Measurements from ENCODE around the gene FHDC1.

DNA sequence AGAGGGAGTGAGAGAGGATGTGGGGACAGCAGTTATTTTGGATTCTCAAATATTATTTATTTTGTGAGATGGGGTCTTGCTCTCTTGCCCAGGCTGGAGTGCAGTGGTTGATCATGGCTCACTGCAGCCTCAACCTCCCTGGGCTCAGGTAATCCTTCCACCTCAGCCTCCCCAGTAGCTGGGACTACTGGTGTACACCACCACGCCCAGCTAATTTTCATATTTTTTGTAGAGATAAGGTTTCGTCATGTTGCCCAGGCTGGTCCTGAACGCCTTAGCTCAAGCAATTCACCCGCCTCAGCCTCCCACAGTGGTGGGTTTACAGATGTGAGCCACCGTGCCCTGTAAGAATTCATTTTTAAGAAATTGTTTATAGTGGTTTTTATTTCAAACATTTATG lies 61.2 kb downstream of the FHDC1 start:
- TF ChIP-seq, protein P1, sequence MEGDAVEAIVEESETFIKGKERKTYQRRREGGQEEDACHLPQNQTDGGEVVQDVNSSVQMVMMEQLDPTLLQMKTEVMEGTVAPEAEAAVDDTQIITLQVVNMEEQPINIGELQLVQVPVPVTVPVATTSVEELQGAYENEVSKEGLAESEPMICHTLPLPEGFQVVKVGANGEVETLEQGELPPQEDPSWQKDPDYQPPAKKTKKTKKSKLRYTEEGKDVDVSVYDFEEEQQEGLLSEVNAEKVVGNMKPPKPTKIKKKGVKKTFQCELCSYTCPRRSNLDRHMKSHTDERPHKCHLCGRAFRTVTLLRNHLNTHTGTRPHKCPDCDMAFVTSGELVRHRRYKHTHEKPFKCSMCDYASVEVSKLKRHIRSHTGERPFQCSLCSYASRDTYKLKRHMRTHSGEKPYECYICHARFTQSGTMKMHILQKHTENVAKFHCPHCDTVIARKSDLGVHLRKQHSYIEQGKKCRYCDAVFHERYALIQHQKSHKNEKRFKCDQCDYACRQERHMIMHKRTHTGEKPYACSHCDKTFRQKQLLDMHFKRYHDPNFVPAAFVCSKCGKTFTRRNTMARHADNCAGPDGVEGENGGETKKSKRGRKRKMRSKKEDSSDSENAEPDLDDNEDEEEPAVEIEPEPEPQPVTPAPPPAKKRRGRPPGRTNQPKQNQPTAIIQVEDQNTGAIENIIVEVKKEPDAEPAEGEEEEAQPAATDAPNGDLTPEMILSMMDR (IDR thresholded peaks at IDR 0.05 in 8 of 11, conservative IDR thresholded peaks at IDR 0.05 in 3 of 11) = no peak
- no peak for TF ChIP-seq POLR2A (IDR thresholded peaks at IDR 0.05)
